GM18861 (cell line): ENCODE data around the gene MLX.
A peak's percentile ranks its signal among the peaks of the same experiment; 100 is the strongest.
"Not testable (repeated sequence)": the region's sequence is repeated elsewhere in the genome, so short reads cannot be mapped to it uniquely, and the experiment has no call there.

Experiments
- ATAC-seq: cut with Tn5 transposase; IDR thresholded peaks from one replicate; pipeline ENCODE4 v1.9.1; 2021; ENCODE audit not compliant: unreplicated experiment

Gene MLX

DNA sequence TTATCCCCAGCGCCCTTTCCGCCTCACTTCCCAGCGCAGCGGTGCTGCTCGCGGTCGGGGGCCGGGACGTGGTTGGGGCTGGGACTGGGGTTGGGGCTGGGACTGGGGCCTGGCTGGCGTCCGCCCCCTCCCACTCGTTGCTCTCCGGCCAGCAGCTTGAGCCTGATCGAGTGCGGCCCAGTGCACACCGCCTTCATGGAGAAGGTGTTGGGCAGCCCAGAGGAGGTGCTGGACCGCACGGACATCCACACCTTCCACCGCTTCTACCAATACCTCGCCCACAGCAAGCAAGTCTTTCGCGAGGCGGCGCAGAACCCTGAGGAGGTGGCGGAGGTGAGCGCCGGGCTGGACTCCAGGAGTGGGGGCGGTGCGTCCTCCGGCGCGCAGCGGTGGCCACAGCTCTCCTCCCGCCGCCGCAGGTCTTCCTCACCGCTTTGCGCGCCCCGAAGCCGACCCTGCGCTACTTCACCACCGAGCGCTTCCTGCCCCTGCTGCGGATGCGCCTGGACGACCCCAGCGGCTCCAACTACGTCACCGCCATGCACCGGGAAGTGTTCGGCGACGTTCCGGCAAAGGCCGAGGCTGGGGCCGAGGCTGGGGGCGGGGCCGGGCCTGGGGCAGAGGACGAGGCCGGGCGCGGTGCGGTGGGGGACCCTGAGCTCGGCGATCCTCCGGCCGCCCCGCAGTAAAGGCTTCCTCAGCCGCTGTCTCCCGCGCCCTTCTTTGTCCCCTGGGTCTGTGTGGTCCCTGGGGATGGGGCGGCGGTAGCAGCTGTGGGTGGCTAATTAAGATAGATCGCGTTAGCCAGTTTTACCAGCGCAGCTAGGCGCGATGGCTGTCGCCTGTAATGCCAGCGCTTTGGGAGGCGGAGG lies 12.4 kb upstream of the MLX start:
- peak; percentile 68 for ATAC-seq

DNA sequence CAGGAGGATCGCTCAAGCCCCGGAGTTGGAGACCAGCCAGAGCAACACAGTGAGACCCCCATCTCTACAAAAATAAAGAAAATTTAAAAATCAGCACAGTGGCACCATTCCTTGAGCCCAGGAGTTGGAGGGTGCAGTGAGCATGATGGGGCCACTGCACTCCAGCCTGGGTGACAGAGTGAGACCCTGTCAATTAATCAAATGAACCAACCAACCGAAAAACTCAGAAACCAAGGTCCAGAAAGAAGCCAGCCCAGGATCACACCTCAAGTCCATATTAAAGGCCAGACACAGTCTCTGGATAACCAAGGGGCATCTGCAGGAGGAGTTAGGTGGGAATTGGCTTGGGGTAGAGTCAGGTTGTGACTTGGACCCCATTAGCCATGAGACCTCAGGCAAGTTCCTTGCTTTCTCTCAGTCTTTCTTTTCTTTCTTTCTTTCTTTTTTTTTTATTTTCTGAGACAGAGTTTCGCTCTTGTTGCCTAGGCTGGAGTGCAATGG lies 11.7 kb upstream of the MLX start:
- no peak for ATAC-seq

DNA sequence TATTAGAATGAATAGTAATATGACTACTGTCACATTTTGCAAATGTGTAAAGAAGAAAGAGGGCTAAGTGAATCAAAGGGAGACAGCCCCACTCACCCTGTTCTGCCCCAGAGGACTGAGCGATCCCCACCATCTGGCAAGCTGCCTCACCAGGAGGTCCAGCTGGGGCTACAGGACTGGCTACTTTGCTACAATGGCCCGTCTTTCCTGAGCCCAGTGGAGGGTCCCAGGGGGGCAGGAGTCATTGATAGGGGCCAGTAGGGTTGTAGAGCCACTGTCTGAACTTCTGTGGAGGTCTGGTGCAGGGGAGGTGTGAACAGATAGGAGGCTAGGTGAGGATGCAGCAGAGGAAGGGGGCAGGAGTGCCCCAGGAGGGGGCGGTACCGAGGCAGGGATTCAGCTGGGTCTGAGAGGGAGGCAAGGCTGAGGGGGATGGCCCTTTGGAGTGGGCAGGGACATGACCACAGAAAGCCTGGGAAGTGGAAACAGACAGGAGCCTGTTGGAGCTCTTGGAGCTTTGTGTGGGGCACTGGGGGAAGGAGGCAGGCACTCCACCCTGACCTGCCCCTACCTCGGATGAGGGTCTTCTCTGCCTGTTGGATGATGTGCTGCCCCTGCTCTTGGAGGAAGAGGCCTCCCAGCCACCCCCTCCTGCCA lies 10.8 kb upstream of the MLX start:
- not testable (repeated sequence) for ATAC-seq

DNA sequence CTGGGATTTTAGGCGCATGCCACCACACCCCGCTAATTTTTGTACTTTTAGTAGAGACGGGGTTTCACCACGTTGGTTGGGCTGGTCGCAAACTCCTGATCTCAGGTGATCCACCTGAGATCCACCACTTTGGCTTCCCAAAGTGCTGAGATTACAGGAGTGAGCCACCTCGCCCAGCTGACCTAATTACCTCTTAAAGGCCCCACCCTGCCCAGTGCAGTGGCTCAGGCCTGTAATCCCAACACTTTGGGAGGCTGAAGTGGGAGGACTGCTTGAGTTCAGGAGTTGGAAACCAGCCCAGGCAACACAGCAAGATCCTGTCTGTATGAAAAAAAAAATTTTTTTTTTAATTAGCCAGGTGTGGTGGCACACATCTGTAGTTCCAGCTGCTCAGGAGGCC lies 7.8 kb upstream of the MLX start:
- no peak for ATAC-seq

DNA sequence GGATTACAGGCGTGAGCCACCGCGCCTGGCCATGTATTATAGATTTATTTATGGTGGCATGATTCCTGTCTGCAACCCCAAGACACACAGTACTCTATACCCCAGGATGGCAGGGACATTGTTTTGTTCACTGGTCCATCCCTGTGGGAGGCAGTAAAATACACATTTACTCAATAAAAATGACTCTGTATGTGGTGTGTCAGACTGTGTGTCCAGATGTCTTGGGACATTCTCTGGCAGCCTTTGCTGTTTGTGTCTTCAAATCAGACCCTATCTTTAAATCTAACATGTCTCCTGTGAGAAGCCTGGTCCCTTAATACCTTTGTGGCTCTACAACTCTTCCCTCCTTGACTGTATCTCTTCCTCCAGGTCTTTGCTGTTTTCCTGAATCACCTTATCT lies 6.7 kb upstream of the MLX start:
- no peak for ATAC-seq

DNA sequence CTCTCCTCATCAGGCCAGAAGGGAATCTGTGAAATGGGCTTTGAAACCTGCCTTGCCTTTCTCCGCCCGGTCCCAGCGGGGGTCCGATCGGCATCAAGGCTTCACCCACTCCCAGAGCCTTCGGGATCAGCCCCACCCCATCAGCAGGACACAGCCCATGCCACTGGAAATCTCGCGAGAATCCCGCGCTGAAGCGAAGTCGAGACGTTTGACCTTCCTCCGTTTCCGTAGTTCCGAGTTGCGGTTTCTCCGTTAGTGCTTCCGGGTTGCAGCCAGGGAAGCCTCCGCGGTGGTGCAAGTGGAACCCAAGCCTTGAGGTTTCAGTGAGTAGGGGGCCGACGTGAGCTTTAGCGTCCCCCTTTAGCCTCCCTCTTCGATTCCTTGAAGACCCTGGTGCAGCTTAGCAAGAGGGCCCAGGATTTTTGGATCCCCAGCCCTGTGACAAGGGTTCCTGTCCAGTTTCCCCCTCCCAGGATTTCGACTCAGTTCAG lies 5.0 kb upstream of the MLX start, which contains the start of gene COASY:
TSS of gene COASY (plus strand) at position 252 of the 491 bp plus-strand sequence. CDS start 475 bp downstream, outside the sequence.
- peak; percentile 46 for ATAC-seq

DNA sequence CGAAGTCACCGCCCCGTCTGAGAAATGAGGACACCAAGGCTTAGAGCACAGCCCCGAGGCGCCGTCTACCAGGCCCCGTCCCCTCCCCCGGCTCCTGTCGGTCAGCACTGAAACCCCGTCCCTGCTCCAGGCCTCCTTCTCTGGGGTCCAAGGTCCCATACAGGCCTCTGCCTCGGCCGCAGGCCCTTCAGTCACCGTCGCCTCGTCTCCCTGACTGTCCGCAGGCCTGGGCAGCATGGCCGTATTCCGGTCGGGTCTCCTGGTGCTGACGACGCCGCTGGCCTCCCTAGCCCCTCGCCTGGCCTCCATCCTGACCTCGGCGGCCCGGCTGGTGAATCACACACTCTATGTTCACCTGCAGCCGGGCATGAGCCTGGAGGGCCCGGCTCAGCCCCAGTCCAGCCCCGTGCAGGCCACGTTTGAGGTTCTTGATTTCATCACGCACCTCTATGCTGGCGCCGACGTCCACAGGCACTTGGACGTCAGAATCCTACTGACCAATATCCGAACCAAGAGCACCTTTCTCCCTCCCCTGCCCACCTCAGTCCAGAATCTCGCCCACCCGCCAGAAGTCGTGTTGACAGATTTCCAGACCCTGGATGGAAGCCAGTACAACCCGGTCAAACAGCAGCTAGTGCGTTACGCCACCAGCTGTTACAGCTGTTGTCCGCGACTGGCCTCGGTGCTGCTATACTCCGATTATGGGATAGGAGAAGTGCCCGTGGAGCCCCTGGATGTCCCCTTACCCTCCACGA lies 4.3 kb upstream of the MLX start:
- ATAC-seq, result no peak

DNA sequence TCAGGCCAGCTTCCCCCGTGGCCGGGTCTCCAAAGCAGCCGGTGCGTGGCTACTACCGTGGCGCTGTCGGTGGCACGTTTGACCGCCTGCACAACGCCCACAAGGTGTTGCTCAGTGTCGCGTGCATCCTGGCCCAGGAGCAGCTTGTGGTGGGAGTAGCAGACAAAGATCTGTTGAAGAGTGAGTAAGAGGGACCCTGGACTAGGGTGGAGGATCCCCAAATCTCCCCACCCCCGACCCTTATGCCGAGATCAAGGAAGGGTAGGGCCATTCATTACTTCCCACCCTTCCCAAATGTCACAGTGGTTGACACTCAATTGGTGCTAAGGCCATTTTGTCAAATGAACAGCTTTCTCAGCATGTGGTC lies 3.8 kb upstream of the MLX start:
- no peak for ATAC-seq

DNA sequence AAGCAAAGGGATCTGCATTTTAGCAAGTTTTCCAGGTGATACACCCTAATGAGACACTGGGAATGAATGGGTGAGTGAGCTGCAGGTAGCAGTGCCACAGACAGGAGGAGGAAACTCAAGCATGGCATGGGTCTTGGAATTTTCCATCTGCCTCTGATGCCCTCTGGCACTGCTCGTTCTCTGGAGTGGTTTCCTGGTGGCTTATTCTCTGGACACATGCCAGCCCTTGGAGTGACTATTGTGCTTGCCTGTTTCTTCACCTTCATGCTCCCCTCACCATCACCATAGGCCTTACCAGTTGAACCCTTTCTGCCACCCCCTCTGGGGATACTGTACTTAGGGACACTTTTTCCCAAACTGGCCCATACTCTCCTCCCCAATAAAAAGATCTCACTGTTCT lies 3.4 kb upstream of the MLX start:
- no peak for ATAC-seq

DNA sequence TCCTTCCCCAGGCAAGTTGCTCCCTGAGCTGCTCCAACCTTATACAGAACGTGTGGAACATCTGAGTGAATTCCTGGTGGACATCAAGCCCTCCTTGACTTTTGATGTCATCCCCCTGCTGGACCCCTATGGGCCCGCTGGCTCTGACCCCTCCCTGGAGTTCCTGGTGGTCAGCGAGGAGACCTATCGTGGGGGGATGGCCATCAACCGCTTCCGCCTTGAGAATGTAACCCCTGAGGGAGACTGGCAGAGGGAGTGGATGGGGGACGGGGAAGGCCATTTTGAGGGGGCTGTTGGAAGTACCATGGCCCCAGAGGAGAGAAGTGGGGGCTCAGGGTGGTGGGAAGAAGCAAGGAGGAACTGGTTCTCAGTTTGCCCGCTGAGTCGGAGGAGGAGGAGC lies 3.0 kb upstream of the MLX start:
- no peak for ATAC-seq

DNA sequence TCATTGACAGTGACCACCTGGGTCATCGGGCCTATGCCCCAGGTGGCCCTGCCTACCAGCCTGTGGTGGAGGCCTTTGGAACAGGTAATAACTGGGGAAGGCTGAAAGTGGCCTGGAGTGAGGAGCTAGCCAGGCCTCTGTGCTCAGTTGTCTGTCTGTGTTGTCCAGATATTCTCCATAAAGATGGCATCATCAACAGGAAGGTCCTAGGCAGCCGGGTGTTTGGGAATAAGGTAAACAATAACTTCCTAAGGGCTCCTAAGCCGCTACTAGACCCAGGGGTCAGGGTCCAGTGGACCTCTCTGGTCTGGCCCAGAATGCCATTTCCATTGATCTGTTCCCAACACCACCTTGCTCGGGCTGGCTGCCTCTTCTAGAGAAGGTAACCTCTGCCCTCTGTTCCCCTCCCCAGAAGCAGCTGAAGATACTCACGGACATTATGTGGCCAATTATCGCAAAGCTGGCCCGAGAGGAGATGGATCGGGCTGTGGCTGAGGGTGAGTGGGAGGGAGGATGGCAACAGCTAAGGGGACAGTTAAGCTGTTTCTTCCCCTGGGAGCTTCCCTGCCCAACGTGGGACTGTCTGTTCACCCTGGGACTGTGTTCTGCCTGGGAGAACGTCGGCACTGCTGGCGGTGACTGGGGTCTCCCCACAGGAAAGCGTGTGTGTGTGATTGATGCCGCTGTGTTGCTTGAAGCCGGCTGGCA lies 1.9 kb upstream of the MLX start:
- ATAC-seq, result no peak

DNA sequence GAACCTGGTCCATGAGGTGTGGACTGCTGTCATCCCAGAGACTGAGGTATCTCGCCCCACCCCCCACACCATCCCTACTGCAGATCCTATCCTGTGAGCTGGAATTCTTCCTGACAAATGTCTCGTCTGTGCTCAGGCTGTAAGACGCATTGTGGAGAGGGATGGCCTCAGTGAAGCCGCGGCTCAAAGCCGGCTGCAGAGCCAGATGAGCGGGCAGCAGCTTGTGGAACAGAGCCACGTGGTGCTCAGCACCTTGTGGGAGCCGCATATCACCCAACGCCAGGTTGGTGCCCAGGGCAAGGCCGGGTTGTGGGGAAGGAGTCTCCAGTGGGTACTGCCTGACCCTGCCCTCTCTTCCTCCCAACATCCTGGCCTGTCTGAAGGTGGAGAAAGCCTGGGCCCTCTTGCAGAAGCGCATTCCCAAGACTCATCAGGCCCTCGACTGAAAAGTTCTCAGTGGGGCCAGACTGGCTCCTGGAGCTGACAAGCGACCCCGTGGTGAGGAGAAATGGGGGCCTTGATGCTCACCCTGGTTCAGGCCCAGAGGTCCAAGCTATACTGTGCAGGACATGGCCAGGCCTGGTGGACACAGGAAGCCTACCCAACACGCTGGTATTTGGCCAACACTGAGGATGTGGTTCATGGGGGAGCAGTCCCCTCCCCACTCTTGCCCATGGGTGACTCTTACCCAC lies 1.2 kb upstream of the MLX start:
- ATAC-seq, result no peak

DNA sequence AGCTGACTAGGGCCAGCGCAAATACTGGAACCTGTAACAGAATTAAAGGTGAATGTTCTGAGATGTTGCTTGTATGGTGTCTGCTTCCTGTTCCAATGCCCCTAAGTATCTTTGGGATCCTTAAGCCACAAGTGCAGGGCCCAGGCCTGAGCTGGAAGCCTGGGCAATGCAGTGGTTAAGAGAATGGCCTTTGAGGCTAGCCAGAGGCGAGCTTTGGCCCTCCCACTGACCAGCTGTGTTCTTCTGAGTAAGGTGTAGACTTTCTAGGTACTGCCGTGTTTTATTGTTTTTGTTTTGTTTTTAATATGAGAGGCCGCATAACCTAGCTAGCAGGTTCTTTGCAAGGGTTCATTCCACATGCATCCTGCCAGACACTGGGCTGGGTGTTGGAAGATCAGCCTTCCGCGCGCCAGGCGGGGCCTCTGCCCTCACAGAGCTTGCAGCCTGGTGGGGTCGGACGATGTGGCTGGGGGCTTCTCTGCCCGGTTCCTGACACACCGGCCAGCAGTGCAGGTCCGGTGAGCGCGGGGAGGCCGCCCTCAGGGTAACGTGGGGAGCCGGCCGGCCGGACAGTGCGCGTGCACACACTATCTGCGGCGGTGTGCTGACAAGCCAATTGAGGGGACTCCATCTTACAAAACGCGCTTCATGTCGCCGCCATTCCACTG lies 551 bp upstream of the MLX start:
- ATAC-seq, result no peak

DNA sequence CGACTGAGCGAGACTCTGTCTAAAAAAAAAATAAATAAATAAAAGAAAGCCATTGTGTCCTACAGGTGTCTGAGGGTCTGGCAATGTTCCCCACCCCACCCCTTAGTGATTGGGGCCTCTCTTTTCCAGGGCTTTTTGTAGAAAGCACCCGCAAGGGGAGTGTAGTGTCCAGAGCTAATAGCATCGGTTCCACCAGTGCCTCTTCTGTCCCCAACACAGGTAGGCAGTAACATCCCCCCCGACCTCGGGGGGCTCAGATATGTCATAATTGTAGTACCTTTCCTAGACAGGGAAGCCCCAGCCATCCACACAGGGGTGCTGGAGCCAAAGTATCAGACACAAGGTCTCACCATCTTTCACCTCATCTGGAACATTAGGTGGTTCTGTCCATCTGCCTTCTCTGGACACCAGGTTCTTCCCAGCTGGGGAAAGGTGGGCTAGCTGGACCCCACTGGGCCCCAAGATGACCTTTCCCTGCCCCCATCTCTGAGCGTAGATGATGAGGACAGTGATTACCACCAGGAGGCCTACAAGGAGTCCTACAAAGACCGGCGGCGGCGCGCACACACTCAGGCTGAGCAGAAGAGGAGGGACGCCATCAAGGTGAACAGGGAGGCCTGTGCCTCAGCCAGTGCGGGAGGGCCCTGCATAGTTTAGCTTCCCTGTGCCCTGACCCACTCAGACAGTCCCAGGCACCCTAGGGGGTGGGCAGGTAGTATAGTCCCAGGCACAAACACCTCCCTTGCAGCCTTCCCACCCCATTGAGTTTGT lies 1.6 kb downstream of the MLX start:
- ATAC-seq, result no peak

DNA sequence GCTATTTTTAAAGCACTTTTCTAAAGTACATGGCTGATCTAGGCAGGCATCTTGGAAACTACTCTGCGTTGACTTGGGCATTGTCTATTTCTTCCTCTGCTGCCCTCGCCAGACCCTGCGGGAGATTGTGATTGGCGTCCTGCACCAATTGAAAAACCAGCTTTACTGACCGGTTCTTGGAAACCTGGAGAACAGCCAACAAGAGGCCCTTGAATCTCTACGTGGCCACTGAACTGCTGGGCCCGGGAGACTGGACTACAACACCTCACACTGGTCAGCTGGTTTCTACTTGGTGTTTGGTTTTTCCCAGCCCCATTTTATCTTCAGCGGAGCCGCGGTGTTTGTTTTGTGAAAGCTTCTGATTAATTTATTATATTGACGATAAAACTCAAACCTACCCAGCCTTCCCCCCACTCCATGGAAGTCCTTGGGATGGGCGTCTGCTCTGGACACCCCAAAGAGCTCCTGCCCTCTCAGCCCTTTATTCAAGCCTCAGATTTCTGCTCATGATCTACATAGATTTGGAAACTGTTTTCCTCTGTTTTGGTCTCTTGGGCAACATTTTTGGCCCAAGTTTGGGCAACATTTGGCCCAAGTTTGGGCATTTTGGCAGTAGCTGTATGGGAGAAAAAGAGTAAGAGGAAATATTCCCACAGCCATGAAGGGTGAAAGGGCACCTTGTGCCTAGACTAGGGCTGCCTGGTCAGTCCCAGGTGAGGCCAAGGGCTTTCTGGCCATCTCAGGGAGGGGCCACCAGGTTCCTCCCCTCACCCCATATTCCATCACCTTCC lies 4.7 kb downstream of the MLX start:
- no peak for ATAC-seq

DNA sequence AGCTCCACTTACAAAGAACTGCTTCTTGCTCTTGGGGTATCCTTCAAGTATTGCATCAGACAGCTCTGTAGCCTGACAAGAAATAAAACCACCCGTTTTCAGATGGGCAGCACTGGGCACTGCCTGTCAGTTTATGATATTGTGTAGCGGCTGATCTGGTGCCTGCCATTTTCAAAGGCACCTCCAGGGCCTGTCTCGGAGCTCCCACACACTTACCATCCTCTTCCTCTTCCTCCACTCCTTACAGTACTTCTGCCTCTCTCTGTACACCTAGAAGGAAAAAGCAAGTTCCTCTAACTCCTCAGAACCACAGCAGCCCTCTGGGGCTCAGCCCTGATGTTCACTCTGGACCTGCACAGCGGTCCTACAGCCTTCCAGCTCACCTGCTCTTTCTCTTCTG lies 6.2 kb downstream of the MLX start:
- ATAC-seq, result no peak

DNA sequence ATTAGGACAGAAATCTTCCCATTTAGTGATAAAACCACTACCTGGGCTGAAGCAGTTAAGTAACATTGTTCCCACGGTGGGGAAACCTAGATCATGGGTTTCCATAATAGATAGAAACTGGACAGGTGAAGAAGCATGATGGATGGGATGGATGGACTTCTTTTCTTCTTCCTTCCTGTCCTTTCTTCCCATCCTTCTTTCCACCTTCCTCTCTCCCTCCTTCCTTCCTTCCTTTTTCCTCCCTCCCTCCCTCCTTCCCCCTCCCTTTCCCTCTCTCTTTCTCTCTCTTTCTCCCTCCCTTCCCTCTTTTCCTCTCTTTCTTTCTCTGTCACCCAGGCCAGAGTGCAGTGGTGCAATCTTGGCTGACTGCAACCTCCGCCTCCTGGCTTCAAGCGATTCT lies 7.6 kb downstream of the MLX start:
- ATAC-seq, result no peak

DNA sequence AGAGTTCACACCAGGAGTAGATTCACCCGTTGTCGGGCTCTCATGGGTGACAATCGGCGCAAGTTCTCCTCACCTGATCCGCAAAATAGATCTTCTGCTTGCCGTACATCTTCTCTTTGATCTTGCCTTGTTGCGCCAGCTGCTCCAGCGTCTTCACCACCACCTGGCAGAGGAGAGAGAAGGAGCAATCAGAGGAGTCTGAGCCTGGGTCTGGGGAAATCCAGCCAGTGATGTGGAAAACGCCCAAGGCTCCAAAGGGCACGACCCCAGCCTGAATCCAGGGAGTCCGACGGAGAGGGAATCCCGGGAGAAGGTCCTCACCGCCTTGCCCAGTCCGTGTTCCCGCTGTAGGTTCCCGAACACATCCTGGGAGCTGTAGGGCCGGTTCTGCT lies 10.2 kb downstream of the MLX start:
- ATAC-seq, result no peak
